Hepatocyte (in vitro differentiated cells): ENCODE data around the gene KRTAP9-6.
"Not testable (repeated sequence)": the region's sequence is repeated elsewhere in the genome, so short reads cannot be mapped to it uniquely, and the experiment has no call there.

ENCODE experiments used
- CTCF ChIP-seq: fragments of 200-600 bp; sonication (generic); IDR thresholded peaks from 2 replicates; pipeline ENCODE4 v1.5.1; 2016; ENCODE audit warnings: antibody characterized with exemption, mild to moderate bottlenecking; ENCODE audit not compliant: poor library complexity
- EZH2 ChIP-seq: fragments of 200-600 bp; sonication (generic); IDR thresholded peaks from 2 replicates; pipeline ENCODE4 v1.6.1; 2016; ENCODE audit warnings: antibody characterized with exemption, mild to moderate bottlenecking, borderline replicate concordance

- TF ChIP-seq CTCF, EZH2: not testable (repeated sequence)
Observed at GRCh38 chr17:41255381-41256290, 9.5 kb upstream of the KRTAP9-6 start, which contains the start of gene KRTAP9-9.
